OCI-LY1 (cell line): ENCODE results near the gene SLF1.

ENCODE experiments used
- H2AFZ ChIP-seq: fragments of 200-600 bp; sonication (generic), shearing (Covaris generic); 2 replicates; pipeline ENCODE4 v1.6.0; 2014; ENCODE audit warnings: antibody characterized with exemption, mild to moderate bottlenecking, low read length
- H3F3A ChIP-seq: fragments of 200-600 bp; sonication (generic), shearing (Covaris generic); 2 replicates; pipeline ENCODE4 v1.6.0; 2014; ENCODE audit warnings: mild to moderate bottlenecking, antibody characterized with exemption, low read length, moderate library complexity; ENCODE audit not compliant: insufficient read depth
- H3K27ac ChIP-seq: fragments of 200-600 bp; sonication (generic); 2 replicates; pipeline ENCODE4 v1.5.1; 2014; ENCODE audit warnings: low read length, mixed run types, mild to moderate bottlenecking, low read depth; ENCODE audit not compliant: poor library complexity, severe bottlenecking
- H3K27me3 ChIP-seq: fragments of 200-600 bp; sonication (generic); 2 replicates; pipeline ENCODE4 v1.6.0; 2014; ENCODE audit warnings: antibody characterized with exemption, mild to moderate bottlenecking, low read length, moderate library complexity; ENCODE audit not compliant: insufficient read depth
- H3K36me3 ChIP-seq: fragments of 200-600 bp; sonication (generic); 2 replicates; pipeline ENCODE4 v1.6.1; 2014; ENCODE audit warnings: mild to moderate bottlenecking, antibody characterized with exemption, low read length, moderate library complexity, mixed read lengths; ENCODE audit not compliant: insufficient read depth
- H3K4me1 ChIP-seq: fragments of 200-600 bp; sonication (generic); 2 replicates; pipeline ENCODE4 v1.5.1; 2014; ENCODE audit warnings: mild to moderate bottlenecking, low read length, moderate library complexity; ENCODE audit not compliant: insufficient read depth, severe bottlenecking
- H3K4me2 ChIP-seq: fragments of 200-600 bp; sonication (generic), shearing (Covaris generic); 2 replicates; pipeline ENCODE4 v1.6.1; 2014; ENCODE audit warnings: low read length
- H3K4me3 ChIP-seq: fragments of 200-600 bp; sonication (generic); 2 replicates; pipeline ENCODE4 v1.5.1; 2014; ENCODE audit warnings: low read length, low read depth, mild to moderate bottlenecking, mixed read lengths; ENCODE audit not compliant: poor library complexity, severe bottlenecking
- H3K79me2 ChIP-seq: fragments of 200-600 bp; shearing (Covaris generic); 2 replicates; pipeline ENCODE4 v1.6.1; 2016; ENCODE audit warnings: mixed run types, low read length, mixed read lengths; ENCODE audit not compliant: insufficient read depth
- H3K9ac ChIP-seq: fragments of 200-600 bp; sonication (generic), shearing (Covaris generic); 2 replicates; pipeline ENCODE4 v1.6.1; 2014; ENCODE audit warnings: mild to moderate bottlenecking, low read length, mixed read lengths
- H3K9me2 ChIP-seq: fragments of 200-600 bp; sonication (generic), shearing (Covaris generic); 2 replicates; pipeline ENCODE4 v1.6.1; 2014; ENCODE audit warnings: low read depth, mild to moderate bottlenecking, low read length, mixed read lengths
- H3K9me3 ChIP-seq: fragments of 200-600 bp; shearing (Covaris generic); 2 replicates; pipeline ENCODE4 v1.6.1; 2014; ENCODE audit warnings: low read length, mixed read lengths
- H4K20me1 ChIP-seq: fragments of 200-600 bp; sonication (generic), shearing (Covaris generic); 2 replicates; pipeline ENCODE4 v1.6.0; 2016; ENCODE audit warnings: mild to moderate bottlenecking, low read length; ENCODE audit not compliant: insufficient read depth
- EZH2 ChIP-seq: fragments of 200-600 bp; sonication (generic), shearing (Covaris generic); IDR thresholded peaks from 2 replicates; pipeline ENCODE4 v1.8.0; 2017; ENCODE audit warnings: borderline replicate concordance, mixed run types, mild to moderate bottlenecking, antibody characterized with exemption, low read length, moderate library complexity, mixed read lengths
- TF ChIP-seq, protein P1 (sequence below): fragments of 200-600 bp; sonication (generic), shearing (Covaris generic); IDR thresholded peaks from 2 replicates; pipeline ENCODE4 v1.5.1; 2017; ENCODE audit warnings: mild to moderate bottlenecking, antibody characterized with exemption, low read length, moderate library complexity, mixed read lengths

Gene SLF1

DNA sequence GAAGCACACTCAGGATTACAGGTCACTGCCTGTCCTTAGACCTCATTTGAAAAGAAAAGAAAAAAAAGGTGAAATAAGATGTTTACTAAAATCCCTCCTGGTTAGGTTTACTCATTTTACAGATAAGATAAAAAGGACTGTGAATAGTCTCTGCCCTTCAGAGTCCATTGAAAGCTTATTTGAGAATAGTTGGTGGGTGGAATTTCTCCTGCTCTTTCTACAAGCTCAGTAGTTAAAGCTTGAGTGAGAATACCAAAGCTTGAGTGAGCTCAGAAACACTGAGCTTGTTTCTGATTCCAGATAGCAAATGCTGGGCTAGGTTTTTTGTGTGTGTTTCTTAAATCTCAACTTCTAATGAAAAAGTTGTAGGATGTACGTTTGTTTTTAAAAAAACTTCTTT is 106.7 kb downstream of the SLF1 start:
- Histone ChIP-seq H3K79me2 (no peaks in the 10 kb centered on the region), H3K4me3 (no peak overlapping the region), H3K27me3 (no peaks in the 10 kb centered on the region), H3K27ac (no peak overlapping the region), H4K20me1 (no peaks in the 10 kb centered on the region), H3K9me2 (no peaks in the 10 kb centered on the region), H3K9ac (no peak overlapping the region), H3F3A (no peaks in the 10 kb centered on the region), H3K4me1 (no peaks in the 10 kb centered on the region), H2AFZ (peak overlapping the region; percentile 31; the same call in 1 of the 2 replicates), H3K4me2 (no peak overlapping the region), H3K9me3 (no peaks in the 10 kb centered on the region), H3K36me3 (no peaks in the 10 kb centered on the region)
- no peak for TF ChIP-seq EZH2
- TF ChIP-seq, protein P1, sequence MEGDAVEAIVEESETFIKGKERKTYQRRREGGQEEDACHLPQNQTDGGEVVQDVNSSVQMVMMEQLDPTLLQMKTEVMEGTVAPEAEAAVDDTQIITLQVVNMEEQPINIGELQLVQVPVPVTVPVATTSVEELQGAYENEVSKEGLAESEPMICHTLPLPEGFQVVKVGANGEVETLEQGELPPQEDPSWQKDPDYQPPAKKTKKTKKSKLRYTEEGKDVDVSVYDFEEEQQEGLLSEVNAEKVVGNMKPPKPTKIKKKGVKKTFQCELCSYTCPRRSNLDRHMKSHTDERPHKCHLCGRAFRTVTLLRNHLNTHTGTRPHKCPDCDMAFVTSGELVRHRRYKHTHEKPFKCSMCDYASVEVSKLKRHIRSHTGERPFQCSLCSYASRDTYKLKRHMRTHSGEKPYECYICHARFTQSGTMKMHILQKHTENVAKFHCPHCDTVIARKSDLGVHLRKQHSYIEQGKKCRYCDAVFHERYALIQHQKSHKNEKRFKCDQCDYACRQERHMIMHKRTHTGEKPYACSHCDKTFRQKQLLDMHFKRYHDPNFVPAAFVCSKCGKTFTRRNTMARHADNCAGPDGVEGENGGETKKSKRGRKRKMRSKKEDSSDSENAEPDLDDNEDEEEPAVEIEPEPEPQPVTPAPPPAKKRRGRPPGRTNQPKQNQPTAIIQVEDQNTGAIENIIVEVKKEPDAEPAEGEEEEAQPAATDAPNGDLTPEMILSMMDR: no peak

DNA sequence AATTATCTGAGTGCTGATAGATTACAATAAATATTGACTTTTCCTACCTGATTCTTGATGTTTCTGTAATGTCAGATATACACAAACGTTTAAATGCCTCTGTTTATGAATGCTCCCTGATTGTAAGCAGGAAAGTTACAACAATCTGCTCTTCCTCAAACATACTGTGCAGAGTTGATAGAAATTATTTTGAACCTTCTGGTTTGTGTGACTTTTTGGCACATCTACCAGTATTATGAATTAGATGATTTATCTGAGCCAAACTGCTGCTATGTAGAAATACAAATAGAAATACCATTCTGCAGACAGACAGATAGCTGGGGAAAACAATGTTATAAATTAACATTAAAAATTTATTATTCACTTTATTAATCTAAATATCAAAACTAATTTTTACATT is 113.0 kb downstream of the SLF1 start:
- no peaks in the 10 kb centered on the region for H3K9me3 ChIP-seq
- no peaks in the 10 kb centered on the region for H3K27me3 ChIP-seq
- H3K27ac ChIP-seq: no peak overlapping the region
- H3K9ac ChIP-seq: no peak overlapping the region
- H3K9me2 ChIP-seq: no peaks in the 10 kb centered on the region
- H3K4me3 ChIP-seq: no peak overlapping the region
- no peak overlapping the region for H2AFZ ChIP-seq
- no peaks in the 10 kb centered on the region for H3K36me3 ChIP-seq
- TF ChIP-seq EZH2: no peak
- TF ChIP-seq, protein P1: no peak
- no peak overlapping the region for H3K4me2 ChIP-seq
- no peaks in the 10 kb centered on the region for H4K20me1 ChIP-seq
- no peaks in the 10 kb centered on the region for H3K4me1 ChIP-seq
- no peaks in the 10 kb centered on the region for H3F3A ChIP-seq
- no peaks in the 10 kb centered on the region for H3K79me2 ChIP-seq

DNA sequence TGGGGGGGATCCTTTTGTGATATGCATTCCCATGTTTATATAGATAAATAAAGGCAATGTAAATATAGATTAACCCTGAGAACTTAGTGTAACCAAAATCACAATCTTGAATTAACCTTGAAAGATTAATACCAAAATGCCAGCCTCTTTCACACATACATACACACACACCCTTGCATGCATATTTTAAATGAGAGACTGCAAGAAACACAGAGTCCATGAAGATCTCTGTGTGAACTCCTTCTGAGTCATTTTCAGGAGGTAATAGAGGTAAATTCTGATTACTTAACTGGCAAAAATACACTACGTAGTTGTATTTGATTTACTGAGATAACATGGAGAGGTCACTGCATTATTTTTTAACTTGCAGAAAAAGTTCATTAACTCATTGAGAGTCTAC is 118.0 kb downstream of the SLF1 start:
- no peak overlapping the region for H2AFZ ChIP-seq
- H3F3A ChIP-seq: no peaks in the 10 kb centered on the region
- H3K27ac ChIP-seq: no peak overlapping the region
- H3K4me2 ChIP-seq: no peak overlapping the region
- H4K20me1 ChIP-seq: no peaks in the 10 kb centered on the region
- H3K79me2 ChIP-seq: no peaks in the 10 kb centered on the region
- H3K4me3 ChIP-seq: no peak overlapping the region
- no peak for TF ChIP-seq EZH2
- TF ChIP-seq, protein P1: no peak
- H3K9me2 ChIP-seq: no peaks in the 10 kb centered on the region
- H3K27me3 ChIP-seq: no peaks in the 10 kb centered on the region
- H3K36me3 ChIP-seq: no peaks in the 10 kb centered on the region
- no peak overlapping the region for H3K9ac ChIP-seq
- H3K4me1 ChIP-seq: peaks cover 23% of the 10 kb centered on the region
- H3K9me3 ChIP-seq: no peaks in the 10 kb centered on the region
